ENCODE results near the gene NCR2.

DNA sequence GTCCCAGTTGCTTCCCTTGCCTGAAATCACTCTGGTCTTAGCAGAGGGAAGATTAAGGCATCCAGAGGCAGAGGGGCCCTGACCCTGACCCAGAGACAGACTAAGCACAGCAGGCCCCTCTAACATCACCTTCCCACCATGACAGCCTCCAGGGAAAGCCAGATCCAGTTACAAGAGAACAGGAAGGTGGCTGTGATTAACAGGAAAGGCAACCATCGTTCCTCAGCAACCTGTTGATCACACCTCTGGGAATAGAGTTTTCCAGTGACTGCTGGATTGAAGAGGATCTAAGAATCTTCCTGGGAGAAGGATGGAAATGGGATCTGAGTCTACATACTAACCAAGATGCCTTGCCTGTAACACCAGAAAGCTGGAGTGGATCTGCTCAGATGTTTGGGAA, 43.7 kb upstream of the NCR2 start:
- no peak for TF ChIP-seq RAD21 (IDR thresholded peaks at IDR 0.05; ENCODE audit: low read depth)
- TF ChIP-seq CTCF (IDR thresholded peaks at IDR 0.05 in 2 of 3, conservative IDR thresholded peaks at IDR 0.05 in 1 of 3; ENCODE audit: borderline replicate concordance in 1 of 3, insufficient read depth in 1 of 3, low read depth in 2 of 3, low read length in 2 of 3) = no peak
- no peak for TF ChIP-seq SIN3A (IDR thresholded peaks at IDR 0.05; ENCODE audit: low read depth)
- TF ChIP-seq POLR2AphosphoS5 (IDR thresholded peaks at IDR 0.05; ENCODE audit: low read depth, low read length) = no peak
- no peak for TF ChIP-seq EZH2phosphoT487 (IDR thresholded peaks at IDR 0.05; ENCODE audit: borderline replicate concordance)
